Hematopoietic multipotent progenitor cell treated with erythropoietin and hydrocortisone succinate and interleukin-3 and kit ligand, for 17 days (in vitro differentiated cells): ENCODE measurements around the gene USP34.
A peak's percentile ranks its signal among the peaks of the same experiment; 100 is the strongest.
"Not testable (repeated sequence)": the region's sequence is repeated elsewhere in the genome, so short reads cannot be mapped to it uniquely, and the experiment has no call there.

Experiments
- DNase-seq: peaks from one replicate; pipeline ENCODE4 v3.0.0-alpha.2; 2015; ENCODE audit warnings: low spot score

The USP34 gene

GRCh38 chr2:61151436-61151835 lies 319.5 kb downstream of the USP34 start:
- DNase-seq, result no peak

- DNase-seq, result no peak
Measured at GRCh38 chr2:61149074-61149473, 321.8 kb downstream of the USP34 start.

GRCh38 chr2:61148091-61148490 lies 322.8 kb downstream of the USP34 start:
- DNase-seq, result not testable (repeated sequence)

- no peak for DNase-seq
Measured at GRCh38 chr2:61145990-61146389, 324.9 kb downstream of the USP34 start.

GRCh38 chr2:61144697-61145268 lies 326.1 kb downstream of the USP34 start:
- DNase-seq, result peak; percentile 91

- no peak for DNase-seq
Measured at GRCh38 chr2:61141151-61141550, 329.7 kb downstream of the USP34 start.

GRCh38 chr2:61138859-61139258 lies 332.0 kb downstream of the USP34 start:
- DNase-seq, result no peak
